Activated CD4-positive, alpha-beta T cell treated with anti-CD3 and anti-CD28 coated beads, Interleukin-2, Interleukin-6, amounts not matched to agents 100 ng/mL and 50 ng/mL, durations not matched to agents 16 hours and 8 hours (primary cell): ENCODE measurements around the gene SLC26A6.

Experiments
- DNase-seq: peaks from one replicate; pipeline ENCODE4 v3.0.0-alpha.2; 2020

The SLC26A6 gene

DNA sequence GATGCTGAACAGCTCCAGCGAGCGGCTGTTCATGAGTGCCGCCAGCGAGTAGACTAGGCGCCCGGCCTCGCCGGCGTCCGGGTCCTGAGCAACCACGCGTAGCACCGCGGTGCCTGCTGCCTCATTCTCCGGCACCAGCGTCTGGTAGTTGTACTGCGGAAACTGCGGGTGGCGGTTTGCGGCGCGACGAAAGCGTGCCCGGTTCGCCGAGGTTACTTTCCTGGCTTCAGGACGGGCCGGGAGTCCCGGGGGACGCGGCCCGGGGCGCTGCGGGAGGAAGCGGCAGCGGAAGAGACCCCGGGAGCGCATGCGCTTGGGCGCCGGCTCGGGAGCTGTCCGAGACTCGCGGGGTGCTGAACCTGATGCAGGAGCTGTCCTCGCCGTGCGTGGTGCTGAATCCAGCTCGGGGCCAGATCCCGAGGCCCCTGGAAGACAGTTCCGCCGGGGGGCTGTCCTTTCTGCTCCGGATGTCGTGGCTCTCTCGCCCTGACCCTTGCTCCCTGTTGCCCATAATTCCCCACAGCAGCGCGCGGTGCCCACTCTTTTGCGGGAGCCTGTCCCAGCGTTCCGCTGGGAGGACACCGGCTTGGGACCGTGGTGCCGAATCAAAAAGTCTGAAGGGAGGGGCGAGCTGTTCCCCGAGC lies 26.4 kb upstream of the SLC26A6 start:
- peak; percentile 76 for DNase-seq

DNA sequence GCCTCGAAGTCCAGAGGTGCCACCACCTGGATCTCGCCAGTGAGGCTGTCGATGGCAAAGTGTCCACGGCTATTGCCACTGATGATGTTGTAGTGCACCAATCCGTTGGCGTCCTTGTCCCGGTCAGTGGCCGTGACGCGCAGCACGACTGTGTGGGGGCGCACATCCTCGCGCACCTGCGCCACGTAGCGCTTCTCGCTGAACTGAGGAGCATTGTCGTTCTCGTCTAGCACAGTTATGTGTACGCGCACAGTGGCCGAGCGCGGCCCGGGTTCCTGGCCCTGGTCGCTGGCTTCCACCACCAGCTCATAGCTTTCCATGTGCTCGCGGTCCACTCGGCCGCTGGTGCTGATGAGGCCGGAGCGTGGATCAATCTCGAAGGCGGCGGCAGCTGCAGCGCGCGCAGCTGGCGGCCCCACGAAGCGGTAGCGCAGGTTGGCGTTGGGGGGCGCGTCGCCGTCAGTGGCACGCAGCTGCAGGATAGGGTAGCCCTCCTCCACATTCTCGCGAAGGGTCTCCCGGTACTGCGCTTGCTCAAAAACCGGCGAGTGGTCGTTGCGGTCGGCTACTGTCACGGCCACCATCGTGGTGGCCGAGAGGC lies 25.6 kb upstream of the SLC26A6 start:
- DNase-seq, result no peak

DNA sequence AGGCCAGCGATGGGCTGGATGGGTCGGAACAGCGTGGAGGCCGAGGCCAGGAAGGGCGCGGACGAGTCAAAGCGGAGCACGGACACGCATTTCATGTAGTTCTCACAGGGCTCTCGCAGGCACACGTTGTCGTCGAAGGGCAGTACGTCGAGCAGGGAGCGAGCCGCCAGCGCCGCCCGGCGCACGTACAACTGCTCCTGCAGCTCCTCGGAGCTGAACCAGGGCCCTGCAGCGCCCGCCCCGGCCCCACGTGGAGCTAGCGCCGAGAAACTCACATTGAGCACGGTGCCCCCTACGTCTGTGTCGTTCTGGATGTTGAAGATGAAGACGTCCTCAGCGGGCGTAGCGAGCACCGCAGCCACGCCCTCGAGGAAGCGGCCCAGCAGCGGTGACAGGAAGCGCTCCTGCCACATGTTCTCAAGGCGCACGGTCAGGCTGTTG lies 21.6 kb upstream of the SLC26A6 start:
- peak; percentile 42 for DNase-seq

DNA sequence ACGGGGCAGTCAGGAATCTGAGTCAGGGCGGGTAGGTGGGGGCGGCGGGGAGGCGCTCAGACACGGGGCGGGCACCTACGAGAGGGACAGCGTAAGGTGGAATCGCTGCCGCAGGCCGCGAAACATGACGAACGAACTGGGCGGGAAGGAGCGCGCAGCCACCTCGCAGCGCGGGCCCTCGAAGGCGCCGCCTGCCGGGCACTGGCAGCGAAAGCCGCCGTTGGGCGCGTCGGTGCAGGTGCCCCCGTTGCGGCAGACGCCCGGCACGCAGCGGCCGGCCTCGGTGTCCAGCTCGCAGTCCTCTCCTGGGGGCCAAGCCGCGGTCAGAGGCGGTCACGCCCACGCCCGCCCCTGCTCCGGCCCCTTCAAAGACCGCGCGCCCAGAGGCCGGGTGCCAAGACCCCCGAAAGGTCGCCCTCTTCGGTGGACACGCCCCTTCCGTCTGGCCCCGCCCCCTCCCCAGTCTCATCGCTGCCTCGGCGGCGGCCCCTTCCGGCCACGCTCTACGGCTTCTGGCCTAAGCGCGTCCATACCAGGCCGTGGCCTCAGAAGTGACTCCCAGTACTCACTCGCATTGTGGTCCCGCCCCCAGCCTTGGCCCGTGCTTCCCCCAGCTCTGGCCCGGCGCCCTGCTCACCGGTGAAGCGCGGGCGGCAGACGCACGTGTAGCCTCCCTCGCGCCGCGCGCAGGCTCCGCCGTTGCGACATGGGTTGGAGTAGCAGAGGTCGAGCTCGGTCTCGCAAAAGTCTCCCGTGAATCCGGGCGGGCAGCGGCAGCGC lies 21.0 kb upstream of the SLC26A6 start:
- peak; percentile 88 for DNase-seq

DNA sequence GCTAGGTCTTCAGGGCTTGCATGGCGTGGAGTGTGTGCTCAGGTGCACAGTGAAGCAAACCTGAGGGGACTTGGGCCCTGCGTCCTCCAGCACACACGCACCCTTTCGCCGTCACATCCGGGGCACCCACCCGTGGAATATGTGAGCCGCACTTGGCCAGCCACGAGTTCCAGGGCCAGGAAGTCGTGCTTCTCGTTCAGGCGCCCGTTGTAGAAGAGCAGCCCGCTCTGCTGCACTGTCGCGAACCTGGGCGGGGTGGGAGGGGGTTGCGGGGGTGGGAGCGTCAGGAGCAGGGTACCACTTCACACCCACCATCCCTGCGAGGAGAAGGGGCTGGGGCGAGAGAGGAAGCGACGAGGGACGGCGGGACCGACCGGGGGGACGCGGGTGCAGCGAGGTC lies 20.3 kb upstream of the SLC26A6 start:
- peak; percentile 50 for DNase-seq

DNA sequence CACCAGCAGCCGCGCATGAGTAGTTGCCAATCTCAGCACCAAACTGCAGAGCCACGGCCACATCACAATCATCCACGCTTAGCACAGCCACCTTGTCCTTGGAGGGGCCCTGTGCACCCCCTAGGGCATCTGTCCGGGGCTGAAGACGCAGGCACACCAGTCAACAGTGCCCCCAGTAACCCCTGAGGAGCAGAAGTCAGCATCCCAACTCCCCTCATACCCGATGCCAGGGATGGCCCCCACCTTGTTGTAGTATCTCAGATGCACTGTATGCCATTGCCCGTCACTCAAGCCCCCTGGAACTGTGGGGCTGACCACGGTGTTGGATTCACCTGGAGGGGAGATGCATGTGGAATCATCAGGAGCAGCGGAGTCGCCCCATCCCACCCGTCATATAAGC lies 19.8 kb upstream of the SLC26A6 start:
- DNase-seq, result no peak

DNA sequence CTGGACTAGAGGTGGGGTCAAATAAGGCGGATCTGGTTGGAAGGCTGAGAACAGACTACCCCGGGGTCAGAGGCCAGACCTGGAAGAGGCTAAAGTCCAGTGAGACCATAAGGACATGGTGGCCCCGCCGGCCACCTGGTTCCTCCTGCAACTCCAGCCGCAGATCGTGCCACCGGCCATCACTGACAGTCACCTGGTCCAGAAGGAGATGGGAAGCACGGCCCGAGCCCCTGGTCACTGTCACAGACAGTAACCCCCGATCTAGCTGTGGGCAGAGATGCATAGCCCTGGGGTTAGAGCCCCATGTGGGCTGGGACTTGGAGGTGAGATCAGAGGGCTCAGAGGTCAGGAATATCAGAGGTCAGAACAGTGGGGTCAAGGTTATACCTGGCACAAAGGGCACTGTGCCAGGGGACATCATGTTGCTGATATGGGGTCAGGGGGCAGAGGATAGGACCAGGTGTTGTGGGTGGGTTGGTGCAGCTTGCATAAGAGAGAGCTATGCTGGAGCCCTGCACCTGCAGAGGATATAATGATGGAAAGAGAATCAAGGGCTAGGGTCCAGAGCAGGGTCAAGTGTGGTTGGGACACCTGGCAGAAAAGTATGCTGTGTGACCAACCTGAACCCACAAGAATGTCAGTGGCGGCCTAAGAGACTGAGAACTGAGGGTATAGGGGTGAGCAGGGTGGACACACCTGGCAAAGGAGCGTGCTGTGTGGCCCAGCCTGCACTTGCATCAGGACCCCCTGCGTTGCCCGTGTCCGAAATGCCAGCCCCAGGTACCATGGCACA lies 17.9 kb upstream of the SLC26A6 start:
- DNase-seq, result no peak

DNA sequence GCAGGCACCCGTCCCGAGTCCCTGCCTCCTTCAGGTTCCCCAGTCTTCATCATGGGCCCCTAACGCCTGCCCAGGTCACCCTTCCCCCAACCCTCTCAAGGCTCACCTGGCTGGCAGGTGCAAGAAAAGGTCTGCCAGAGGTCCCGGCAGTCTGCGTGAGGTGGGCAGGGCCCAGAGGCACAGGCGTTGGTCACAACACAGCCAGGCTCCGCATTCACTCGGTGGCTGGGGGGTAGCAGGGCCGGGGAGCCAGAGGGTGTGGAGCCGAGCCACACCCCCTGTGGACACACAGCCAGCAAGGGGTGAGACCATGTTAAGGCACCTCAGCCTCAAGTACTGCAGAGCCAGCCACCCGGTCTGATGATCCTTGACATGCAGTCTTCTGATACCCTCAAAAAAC lies 16.5 kb upstream of the SLC26A6 start:
- DNase-seq, result no peak

DNA sequence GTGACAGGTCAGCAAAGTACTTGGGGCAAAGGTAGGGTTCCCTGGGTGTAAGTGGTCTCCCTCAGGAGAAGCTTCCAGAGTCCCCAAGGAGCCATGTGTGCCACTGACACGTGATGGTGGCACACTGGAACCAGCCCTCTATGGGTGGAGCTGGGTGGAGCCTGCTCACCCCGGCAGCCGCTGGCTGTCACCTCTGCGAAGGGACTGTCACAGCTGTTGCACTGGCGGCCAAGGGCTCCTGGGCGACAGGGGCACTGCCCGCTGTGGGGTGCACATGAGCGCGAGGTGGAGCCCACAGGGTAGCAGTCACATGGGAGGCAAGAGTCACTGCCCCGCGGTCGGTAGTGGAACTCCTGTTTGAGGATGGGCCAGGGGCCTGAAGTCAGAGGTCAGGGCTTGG lies 15.5 kb upstream of the SLC26A6 start:
- DNase-seq, result no peak

DNA sequence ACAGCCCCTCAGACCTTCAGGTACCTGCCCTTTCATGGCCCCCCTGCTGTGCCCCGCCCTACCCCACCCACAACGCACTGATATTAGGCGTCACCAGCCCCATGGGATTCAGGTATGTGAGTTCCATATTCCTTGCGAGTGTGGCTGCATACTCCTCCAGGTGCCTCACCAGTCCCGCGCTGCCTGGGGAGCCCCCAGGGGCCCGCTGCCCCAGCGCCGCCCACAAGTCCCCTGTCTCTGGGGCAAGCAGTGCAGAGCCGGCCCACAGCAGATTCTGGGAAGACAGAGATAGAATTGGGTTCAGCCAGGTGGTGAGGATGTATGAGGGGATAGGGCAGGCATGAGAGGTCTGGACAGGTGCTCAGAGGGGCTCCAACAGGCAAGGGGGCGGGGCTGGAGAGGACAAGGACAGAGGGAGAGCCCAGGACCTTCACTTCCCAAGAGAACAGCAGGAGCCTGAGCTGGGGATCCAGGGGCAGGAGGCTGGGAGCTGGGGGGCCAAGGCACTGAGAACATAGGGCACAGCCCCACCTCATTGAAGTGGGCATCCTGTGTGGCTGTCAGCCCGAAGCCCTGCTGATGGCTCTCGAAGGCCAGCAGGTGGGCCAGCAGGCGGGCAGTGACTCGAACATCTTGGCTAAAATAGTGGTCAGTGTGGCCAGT lies 13.1 kb upstream of the SLC26A6 start:
- DNase-seq, result no peak

DNA sequence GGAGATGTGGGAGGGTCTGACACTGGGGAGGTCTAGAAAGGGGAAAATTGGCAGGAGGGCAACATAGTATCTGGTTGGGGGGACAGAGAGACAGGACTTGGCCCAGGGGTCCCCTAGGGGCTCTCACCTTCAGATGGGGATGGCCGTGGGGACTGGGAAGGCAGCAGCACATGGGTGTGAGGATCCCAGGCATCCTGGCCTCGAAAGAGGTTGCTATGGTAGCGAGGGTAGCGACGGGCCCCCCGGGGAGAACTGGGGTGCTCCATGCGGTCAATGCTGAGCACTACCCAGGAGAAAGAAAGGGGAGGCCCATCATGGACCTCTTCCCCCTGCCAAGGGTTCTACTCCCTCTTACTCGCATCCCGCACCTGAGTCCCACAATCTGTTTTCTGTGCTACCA lies 12.5 kb upstream of the SLC26A6 start:
- no peak for DNase-seq

DNA sequence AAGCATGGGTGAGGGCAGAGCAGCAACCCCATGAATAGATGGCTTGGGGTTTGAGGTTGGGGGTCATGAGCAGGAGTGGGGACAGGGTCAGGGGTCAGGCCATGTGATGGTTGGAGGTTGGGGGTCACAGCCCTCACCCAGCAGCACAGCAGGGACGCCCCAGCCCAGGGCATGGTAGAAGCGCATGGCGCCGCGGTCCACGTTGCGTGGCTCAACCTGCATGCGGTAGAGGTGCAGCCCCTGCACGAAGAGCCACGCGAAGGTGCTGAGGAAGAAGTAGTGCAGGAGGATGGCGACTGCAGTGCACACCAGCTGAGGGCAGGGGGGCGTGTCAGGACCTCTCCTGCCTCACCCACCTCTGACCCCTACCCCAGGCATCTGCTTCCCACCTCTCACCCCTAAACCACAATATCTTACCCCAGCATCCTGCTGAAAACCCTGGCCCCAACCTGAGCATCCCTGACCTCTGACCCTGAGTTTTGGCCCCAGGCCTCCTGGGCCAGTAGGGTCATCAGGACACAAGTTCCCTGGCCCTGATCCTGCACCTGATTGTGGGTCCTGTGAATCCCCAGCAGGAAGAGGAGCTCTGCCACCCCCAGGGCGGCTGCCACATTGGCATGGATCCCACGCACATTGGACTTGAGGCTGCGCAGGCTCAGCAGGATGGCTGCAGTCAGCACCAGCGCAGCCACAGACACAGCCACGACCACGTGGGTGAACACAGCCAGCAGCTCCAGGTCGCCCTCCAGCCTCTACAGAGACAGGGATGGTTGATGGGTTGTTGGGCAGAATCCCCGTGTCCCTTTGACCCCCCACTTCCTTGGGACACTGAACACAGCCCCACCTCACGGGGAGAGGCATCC lies 9.9 kb upstream of the SLC26A6 start:
- DNase-seq, result no peak

DNA sequence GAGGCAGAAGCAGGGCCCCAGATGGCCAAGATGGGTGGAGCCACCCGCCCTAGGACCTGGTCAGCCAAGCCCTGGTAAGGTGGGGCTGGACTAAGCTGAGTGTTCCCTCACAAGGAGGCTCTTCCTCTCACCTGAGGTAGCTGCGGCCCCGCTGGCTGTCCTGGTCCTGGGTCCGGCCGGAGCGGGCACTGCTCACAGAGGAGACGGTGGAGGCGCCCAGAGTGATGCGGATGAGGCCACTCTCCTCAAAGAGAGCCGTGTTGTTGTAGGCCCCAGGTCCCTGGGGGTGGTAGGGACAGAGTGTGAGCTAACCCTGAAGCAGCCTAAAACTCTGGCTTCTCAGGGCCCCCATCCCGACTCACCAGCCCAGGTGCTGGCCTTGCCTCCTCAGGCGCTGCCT lies 7.3 kb upstream of the SLC26A6 start:
- DNase-seq, result no peak

DNA sequence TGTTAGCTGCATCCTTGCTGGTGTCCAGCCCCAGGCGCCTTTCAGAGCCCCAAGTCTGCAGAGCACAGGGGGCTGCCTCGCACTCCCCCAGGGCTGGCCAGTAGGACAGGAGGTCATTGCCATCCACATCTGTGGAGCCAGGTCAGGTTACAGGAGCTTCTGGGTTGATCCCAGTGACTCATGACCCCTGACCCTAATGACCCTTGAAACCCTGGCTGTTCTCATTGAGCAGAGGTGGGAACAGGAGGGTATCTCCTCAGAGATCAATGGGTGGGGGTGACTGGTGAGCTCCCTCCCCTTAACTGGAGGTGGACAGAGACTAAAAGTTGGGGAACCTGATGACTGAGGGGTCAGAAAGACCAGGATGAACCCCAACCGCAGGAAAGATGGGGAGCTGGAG lies 6.1 kb upstream of the SLC26A6 start:
- DNase-seq, result no peak

DNA sequence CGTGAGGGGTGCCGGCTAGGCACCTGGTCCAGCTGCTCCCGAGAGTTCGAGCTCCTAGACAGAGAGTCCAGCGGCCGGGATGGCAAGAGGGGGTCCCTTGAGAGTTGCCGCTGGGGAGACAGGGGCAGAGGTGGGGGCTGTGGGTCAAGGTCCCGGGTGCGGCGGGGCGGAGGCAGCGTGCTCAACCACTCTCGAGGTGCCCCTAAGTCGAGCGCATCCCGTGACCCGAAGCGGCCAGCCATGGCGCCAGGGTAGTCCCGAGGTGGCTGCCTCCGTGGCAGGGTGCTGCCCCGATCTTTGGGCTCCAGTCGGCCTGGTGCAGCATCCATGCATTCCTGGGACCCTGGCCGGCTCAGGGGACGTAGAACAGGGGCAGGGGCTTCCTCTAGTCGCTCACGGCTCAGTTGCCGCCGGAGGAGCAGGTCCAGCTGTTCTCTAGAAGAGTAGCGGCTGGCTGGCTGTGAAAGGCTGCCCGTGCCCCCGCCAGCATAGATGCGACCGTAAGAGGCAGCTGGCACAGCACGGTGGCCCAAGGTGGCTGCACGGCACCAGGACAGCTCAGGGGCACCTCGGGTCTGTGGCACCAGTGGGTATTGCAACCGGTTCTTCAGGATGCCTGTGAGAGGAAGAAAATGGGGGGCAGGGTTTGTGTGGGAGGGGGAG lies 4.8 kb upstream of the SLC26A6 start:
- DNase-seq, result no peak

DNA sequence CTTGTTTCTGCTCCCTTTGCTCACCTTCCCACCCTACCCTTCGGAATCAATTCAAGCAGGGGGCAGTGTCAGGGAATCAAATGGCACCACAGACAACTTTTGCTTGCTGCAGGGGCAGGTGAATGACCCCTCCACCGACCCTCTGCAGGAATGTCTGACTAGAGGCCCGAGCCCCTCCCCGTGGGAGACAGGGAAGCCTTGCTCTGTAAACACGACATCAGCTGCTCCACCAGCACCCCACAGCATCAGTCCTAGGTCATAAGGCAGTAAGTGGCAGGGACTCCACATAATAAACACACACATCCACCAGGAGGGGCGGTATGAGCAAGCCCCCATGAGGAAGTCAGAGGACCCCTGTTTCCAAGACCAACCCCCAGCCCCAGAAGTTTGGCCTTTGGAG lies 2.0 kb upstream of the SLC26A6 start:
- no peak for DNase-seq

DNA sequence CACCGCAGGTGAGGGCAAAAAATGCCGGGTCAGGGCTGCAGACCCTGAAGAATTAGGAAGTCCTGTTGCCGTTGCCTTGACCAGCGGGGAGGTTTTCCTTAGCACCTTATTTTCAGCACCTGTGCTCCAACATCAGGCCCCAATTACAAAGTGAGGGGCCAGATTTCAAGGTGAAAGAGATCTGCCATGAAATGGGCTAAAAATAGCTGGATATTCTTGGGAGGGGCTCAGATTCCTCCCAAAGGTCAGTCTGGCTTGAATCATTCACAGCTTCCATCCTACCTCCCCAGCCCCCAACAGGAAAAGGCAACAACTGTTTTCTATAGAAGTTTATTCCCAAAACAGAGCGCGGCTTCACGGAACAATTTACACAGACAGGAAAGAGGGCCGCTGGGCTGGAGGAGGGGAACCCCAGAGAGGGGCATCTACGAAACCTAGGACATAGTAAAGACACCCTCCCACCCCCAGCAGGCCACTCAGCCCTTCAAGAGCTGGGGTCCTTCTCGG lies 941 bp upstream of the SLC26A6 start:
- no peak for DNase-seq

DNA sequence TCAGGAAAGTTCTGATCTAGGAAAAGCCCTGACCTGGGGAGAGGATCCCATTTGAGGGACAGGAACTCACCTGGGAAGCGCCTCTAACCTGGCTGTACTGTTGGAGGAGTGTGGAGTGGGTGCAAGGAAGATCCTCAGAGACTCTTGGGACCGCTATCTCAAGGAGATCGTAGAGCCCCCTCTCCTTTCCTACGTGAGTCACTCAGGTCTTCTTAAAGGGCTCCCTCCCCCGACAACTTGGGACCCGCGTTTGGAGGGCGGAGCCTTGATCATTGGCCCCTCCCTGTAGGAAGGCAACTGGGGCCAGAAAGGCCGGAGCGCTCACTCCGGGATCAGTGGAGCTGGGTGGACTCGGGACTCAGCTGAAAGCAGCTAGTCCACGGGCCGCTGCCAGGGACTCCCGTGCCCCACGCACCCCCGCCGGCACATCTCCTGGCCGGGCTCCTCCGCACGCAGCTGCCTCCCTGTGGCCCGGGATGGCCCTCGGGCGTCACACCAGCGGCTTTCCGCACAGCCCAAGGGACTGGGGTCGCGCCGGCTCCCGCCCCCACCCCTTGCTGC lies 520 bp downstream of the SLC26A6 start:
- DNase-seq, result peak; percentile 65

DNA sequence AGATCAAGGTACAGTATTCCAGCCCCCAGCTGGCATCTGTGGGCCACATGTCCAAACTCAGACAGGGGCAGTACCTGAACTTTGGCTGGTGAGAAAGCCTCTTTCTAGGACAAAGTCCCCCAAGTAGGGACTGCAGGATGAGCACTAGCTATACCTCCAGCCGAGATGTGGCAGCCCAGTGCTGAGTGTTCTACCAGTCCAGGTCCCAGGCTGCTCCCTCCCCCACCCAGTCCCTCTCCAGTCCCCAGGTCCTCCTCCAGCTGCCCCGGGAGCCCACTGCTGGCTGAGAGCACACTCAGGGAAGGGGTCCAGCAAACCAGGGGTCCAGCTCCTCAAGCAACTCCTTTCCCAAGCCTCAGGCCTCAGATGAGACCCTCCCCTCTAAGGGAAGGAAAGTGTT lies 1.5 kb downstream of the SLC26A6 start:
- DNase-seq, result no peak

DNA sequence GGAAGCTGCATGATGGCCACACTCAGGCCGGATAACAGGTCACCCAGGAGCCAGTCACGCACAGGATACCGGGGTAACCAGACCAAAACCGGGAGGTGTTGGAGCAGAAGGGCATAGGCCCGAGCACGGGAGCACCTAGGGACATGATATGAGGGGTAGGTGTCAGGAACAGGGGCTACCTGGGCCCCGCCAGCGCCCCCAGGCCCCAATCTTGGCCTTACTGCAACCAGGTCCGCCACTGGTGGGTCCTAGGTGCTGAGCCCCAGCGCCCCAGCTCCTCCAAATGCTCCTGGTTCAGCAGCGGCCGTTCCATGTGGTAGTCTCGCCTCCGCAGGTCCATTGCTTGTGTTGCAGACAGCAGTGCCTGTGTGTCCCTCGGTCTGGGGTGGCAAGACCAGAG lies 2.0 kb downstream of the SLC26A6 start:
- no peak for DNase-seq
